ENCODE data around the gene CRADD. TPM values are rescaled to one million over a fixed set of nuclear protein-coding genes. Genes with fewer than 3 reads are reported as not detected.
"Not testable (repeated sequence)": the region's sequence is repeated elsewhere in the genome, so short reads cannot be mapped to it uniquely, and the experiment has no call there.

CRADD gene
- total and polyA plus RNA-seq, 8 donors, result 8.4 to 21.4 (median 10.3) TPM

GRCh38 chr12:93638095-93638494, 39.1 kb upstream of the CRADD start:
- Histone ChIP-seq H3K4me1 (no peaks in the 10 kb centered on the region), H3K36me3 (no peaks in the 10 kb centered on the region), H3K27ac (no peak overlapping the region), H3K27me3 (no peaks in the 10 kb centered on the region), H3K9me3 (peaks cover 0 to under 1% of the 10 kb centered on the region in 2 donors), H3K4me3 (no peak overlapping the region)
- ATAC-seq (no peak), DNase-seq (peak in 1 of 4 donors; percentile 16)
- no peak for TF ChIP-seq CTCF (IDR thresholded peaks at IDR 0.05)
- intact Hi-C loops (cut with DNase I), result no loop called here

GRCh38 chr12:93638954-93639353, 38.2 kb upstream of the CRADD start:
- TF ChIP-seq CTCF (IDR thresholded peaks at IDR 0.05), result no peak
- no peak overlapping the region for H3K27ac ChIP-seq
- DNase-seq, result no peak

GRCh38 chr12:93639406-93639805, 37.8 kb upstream of the CRADD start:
- Histone ChIP-seq H3K9me3 (no peaks in the 10 kb centered on the region), H3K27me3 (no peaks in the 10 kb centered on the region), H3K4me3 (no peak overlapping the region), H3K27ac (no peak overlapping the region), H3K36me3 (no peaks in the 10 kb centered on the region), H3K4me1 (no peaks in the 10 kb centered on the region)
- DNase-seq (no peak), ATAC-seq (no peak)
- intact Hi-C loops (cut with DNase I), result no loop called here
- no peak for TF ChIP-seq CTCF (IDR thresholded peaks at IDR 0.05)

More at GRCh38 chr12:93638954-93639353, 38.2 kb upstream of the CRADD start:
- Histone ChIP-seq H3K4me3 (no peak overlapping the region), H3K36me3 (no peaks in the 10 kb centered on the region), H3K9me3 (no peaks in the 10 kb centered on the region), H3K4me1 (no peaks in the 10 kb centered on the region), H3K27me3 (no peaks in the 10 kb centered on the region)
- no peak for ATAC-seq
- intact Hi-C loops (cut with DNase I), result no loop called here

- intact Hi-C loops (cut with DNase I); ATAC-seq; H3K27me3 ChIP-seq; H3K36me3 ChIP-seq; H3K4me1 ChIP-seq; H3K4me3 ChIP-seq; H3K27ac ChIP-seq; DNase-seq; H3K9me3 ChIP-seq: not testable (repeated sequence)
These were observed 35.8 kb upstream of the CRADD start for GRCh38 chr12:93641380-93641779.

GRCh38 chr12:93642751-93643150, 34.4 kb upstream of the CRADD start:
- H3K36me3 ChIP-seq, result no peaks in the 10 kb centered on the region
- ATAC-seq (no peak), DNase-seq (peak in 2 of 4 donors; percentile 49 to 64)
- no peaks in the 10 kb centered on the region for H3K27me3 ChIP-seq
- H3K9me3 ChIP-seq, result no peaks in the 10 kb centered on the region
- TF ChIP-seq CTCF (IDR thresholded peaks at IDR 0.05), result no peak
- H3K27ac ChIP-seq, result no peak overlapping the region
- intact Hi-C loops (cut with DNase I), result no loop called here
- H3K4me1 ChIP-seq, result no peaks in the 10 kb centered on the region
- H3K4me3 ChIP-seq, result no peak overlapping the region

- ATAC-seq, result no peak
- intact Hi-C loops (cut with DNase I), result no loop called here
- no peaks in the 10 kb centered on the region for H3K36me3 ChIP-seq
- DNase-seq, result no peak
- no peak for TF ChIP-seq CTCF (IDR thresholded peaks at IDR 0.05)
- H3K27me3 ChIP-seq, result no peaks in the 10 kb centered on the region
- no peak overlapping the region for H3K4me3 ChIP-seq
- H3K9me3 ChIP-seq, result no peaks in the 10 kb centered on the region
- no peaks in the 10 kb centered on the region for H3K4me1 ChIP-seq
- no peak overlapping the region for H3K27ac ChIP-seq
These were observed 31.5 kb upstream of the CRADD start for GRCh38 chr12:93645702-93646101.

All from left lung (tissue), 10 donors.